Loucy (cell line): Measurements from ENCODE around the gene CSN2.

Experiments used
- H2AFZ ChIP-seq: fragments of 200-600 bp; sonication (generic); 2 replicates; pipeline ENCODE4 v1.6.0; 2016; ENCODE audit warnings: antibody characterized with exemption, mild to moderate bottlenecking, low read length, moderate library complexity
- H3F3A ChIP-seq: fragments of 200-600 bp; 2 replicates; pipeline ENCODE4 v1.6.0; 2016; ENCODE audit warnings: antibody characterized with exemption, low read depth, mild to moderate bottlenecking
- H3K27me3 ChIP-seq: fragments of 200-600 bp; sonication (generic); 2 replicates; pipeline ENCODE4 v1.6.1; 2014; ENCODE audit warnings: low read length, mild to moderate bottlenecking; ENCODE audit not compliant: insufficient read depth, poor library complexity, severe bottlenecking
- H3K36me3 ChIP-seq: fragments of 200-600 bp; sonication (generic); 2 replicates; pipeline ENCODE4 v1.6.1; 2016; ENCODE audit warnings: low read length; ENCODE audit not compliant: insufficient read depth
- H3K4me1 ChIP-seq: fragments of 200-600 bp; sonication (generic); 2 replicates; pipeline ENCODE4 v1.5.1; 2014; ENCODE audit warnings: low read length, mild to moderate bottlenecking; ENCODE audit not compliant: insufficient read depth, poor library complexity, severe bottlenecking
- H3K4me2 ChIP-seq: fragments of 200-600 bp; sonication (generic); 2 replicates; pipeline ENCODE4 v1.6.0; 2014; ENCODE audit warnings: antibody characterized with exemption, low read length, low read depth, mild to moderate bottlenecking; ENCODE audit not compliant: poor library complexity, severe bottlenecking
- H3K4me3 ChIP-seq: fragments of 200-600 bp; sonication (generic); 2 replicates; pipeline ENCODE4 v1.5.1; 2014; ENCODE audit warnings: low read length, mild to moderate bottlenecking, mixed read lengths; ENCODE audit not compliant: poor library complexity, severe bottlenecking
- H3K79me2 ChIP-seq: fragments of 200-600 bp; sonication (generic); 2 replicates; pipeline ENCODE4 v1.6.1; 2014; ENCODE audit warnings: low read length; ENCODE audit not compliant: insufficient read depth
- H3K9ac ChIP-seq: fragments of 200-600 bp; sonication (generic); 2 replicates; pipeline ENCODE4 v1.6.0; 2014; ENCODE audit warnings: mild to moderate bottlenecking, low read depth, low read length, moderate library complexity; ENCODE audit not compliant: poor library complexity, severe bottlenecking
- H3K9me2 ChIP-seq: fragments of 200-600 bp; sonication (generic); replicated peaks from 2 replicates; pipeline ENCODE4 v1.6.1; 2016; ENCODE audit warnings: low read depth, low read length, mixed read lengths
- H3K9me3 ChIP-seq: fragments of 200-600 bp; sonication (generic); 2 replicates; pipeline ENCODE4 v1.6.1; 2014; ENCODE audit warnings: mild to moderate bottlenecking, antibody characterized with exemption, low read length, low read depth; ENCODE audit not compliant: insufficient read depth
- H4K20me1 ChIP-seq: fragments of 200-600 bp; sonication (generic); 2 replicates; pipeline ENCODE4 v1.6.0; 2014; ENCODE audit warnings: antibody characterized with exemption, low read length, mild to moderate bottlenecking; ENCODE audit not compliant: insufficient read depth, poor library complexity, severe bottlenecking
- EZH2phosphoT487 ChIP-seq: fragments of 200-600 bp; IDR thresholded peaks from 2 replicates; pipeline ENCODE4 v1.6.1; 2018; ENCODE audit warnings: antibody characterized with exemption, mild to moderate bottlenecking, moderate library complexity, borderline replicate concordance
- TF ChIP-seq, protein P1 (sequence below): fragments of 200-600 bp; sonication (generic); conservative IDR thresholded peaks from 2 replicates; pipeline ENCODE4 v1.5.1; 2014; ENCODE audit warnings: mild to moderate bottlenecking, antibody characterized with exemption, low read length

Gene CSN2

DNA sequence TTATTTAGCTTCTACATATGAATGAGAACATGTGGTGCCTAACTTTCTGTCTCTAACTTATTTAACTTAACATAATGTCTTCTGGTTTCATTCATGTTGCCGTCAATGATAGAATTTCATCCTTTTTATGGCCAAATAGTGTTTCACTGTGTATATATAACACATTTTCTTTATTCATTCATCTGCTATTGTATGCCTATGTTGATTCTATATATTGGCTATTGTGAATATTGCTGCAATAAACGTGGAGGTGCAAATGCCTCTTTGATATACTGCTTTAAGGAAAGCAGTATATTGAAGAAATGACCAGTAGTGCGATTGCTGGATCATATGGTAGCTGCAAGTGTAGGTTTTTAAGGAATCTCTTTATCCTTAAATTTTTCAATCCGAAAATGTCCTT lies 44.7 kb downstream of the CSN2 start:
- TF ChIP-seq EZH2phosphoT487 = no peak
- TF ChIP-seq, protein P1, sequence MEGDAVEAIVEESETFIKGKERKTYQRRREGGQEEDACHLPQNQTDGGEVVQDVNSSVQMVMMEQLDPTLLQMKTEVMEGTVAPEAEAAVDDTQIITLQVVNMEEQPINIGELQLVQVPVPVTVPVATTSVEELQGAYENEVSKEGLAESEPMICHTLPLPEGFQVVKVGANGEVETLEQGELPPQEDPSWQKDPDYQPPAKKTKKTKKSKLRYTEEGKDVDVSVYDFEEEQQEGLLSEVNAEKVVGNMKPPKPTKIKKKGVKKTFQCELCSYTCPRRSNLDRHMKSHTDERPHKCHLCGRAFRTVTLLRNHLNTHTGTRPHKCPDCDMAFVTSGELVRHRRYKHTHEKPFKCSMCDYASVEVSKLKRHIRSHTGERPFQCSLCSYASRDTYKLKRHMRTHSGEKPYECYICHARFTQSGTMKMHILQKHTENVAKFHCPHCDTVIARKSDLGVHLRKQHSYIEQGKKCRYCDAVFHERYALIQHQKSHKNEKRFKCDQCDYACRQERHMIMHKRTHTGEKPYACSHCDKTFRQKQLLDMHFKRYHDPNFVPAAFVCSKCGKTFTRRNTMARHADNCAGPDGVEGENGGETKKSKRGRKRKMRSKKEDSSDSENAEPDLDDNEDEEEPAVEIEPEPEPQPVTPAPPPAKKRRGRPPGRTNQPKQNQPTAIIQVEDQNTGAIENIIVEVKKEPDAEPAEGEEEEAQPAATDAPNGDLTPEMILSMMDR = no peak
- H2AFZ ChIP-seq = no peak overlapping the region
- H4K20me1 ChIP-seq = no peaks in the 10 kb centered on the region
- H3K9ac ChIP-seq = no peak overlapping the region
- H3K4me1 ChIP-seq = no peaks in the 10 kb centered on the region
- H3K9me3 ChIP-seq = no peaks in the 10 kb centered on the region
- H3K27me3 ChIP-seq = no peaks in the 10 kb centered on the region
- H3K36me3 ChIP-seq = no peaks in the 10 kb centered on the region
- H3K79me2 ChIP-seq = no peaks in the 10 kb centered on the region
- no peaks in the 10 kb centered on the region for H3F3A ChIP-seq
- H3K9me2 ChIP-seq = no peaks in the 10 kb centered on the region
- H3K4me3 ChIP-seq = no peak overlapping the region
- H3K4me2 ChIP-seq = no peak overlapping the region

DNA sequence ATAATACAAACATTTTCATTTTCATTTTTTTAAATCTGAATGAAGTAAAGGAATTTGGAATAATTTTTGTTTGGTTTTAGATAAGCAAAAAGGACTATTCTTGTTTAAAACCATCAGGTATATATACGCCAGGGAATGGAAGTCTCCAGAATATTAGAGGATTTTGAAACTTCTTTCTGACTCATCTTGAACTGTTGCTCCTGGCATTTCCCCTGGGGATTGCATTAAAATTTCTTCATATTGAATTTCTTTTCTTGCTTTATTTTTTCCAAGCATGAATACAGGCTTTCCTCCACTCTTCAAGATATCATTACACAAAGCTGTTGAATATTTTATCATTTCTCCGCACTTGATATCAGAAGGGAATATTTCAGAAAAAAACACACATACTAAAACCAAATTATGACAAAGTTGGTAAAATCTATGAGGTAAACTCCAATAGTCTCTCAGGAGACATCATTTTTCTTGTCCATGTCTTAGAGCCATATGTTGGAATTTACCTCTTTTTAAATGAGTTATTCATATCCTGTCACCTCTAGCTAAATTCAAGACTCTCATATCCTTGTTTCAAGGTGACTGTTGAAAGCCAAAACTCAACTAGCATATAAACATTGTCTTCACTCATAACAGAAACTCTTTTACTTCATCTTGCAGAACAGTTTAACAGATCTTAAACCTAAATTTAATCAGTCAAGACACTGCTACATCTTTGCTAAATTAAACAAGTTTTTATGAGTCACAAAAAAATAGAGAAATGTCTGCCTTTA lies 55.3 kb downstream of the CSN2 start:
- TF ChIP-seq, protein P1 = no peak
- TF ChIP-seq EZH2phosphoT487 = no peak

DNA sequence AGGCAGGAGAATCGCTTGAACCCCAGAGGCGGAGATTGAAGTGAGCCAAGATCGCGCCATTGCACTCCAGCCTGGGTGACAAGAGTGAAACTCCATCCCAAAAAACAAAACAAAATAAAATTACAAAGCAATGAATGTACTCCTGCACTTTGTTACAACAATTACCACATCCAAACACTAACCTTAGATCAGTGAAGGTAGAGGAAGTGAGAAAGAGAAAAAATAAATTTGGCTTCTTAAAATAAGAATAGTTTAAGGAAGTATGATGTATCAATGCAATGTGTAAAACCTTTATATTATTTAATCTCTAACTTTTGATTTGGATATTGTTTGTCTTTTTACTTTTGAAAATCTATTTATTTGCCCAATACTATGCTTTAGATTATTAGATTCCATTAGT lies 56.3 kb downstream of the CSN2 start:
- no peaks in the 10 kb centered on the region for H3K27me3 ChIP-seq
- no peaks in the 10 kb centered on the region for H3F3A ChIP-seq
- H3K4me3 ChIP-seq = no peak overlapping the region
- H3K4me2 ChIP-seq = no peak overlapping the region
- no peaks in the 10 kb centered on the region for H3K36me3 ChIP-seq
- no peak overlapping the region for H2AFZ ChIP-seq
- H3K4me1 ChIP-seq = no peaks in the 10 kb centered on the region
- H4K20me1 ChIP-seq = no peaks in the 10 kb centered on the region
- H3K79me2 ChIP-seq = no peaks in the 10 kb centered on the region
- no peaks in the 10 kb centered on the region for H3K9me3 ChIP-seq
- no peak overlapping the region for H3K9ac ChIP-seq
- H3K9me2 ChIP-seq = no peaks in the 10 kb centered on the region
- TF ChIP-seq, protein P1 = no peak
- TF ChIP-seq EZH2phosphoT487 = no peak

More for the DNA sequence above, 55.3 kb downstream of the CSN2 start:
- Histone ChIP-seq H4K20me1 (no peaks in the 10 kb centered on the region), H3K36me3 (no peaks in the 10 kb centered on the region), H3K9ac (no peak overlapping the region), H3K79me2 (no peaks in the 10 kb centered on the region), H3K4me1 (no peaks in the 10 kb centered on the region), H3K27me3 (no peaks in the 10 kb centered on the region), H3K9me3 (no peaks in the 10 kb centered on the region), H3K9me2 (no peaks in the 10 kb centered on the region), H3K4me3 (no peak overlapping the region), H3K4me2 (no peak overlapping the region), H2AFZ (no peak overlapping the region), H3F3A (no peaks in the 10 kb centered on the region)
